Measurements from ENCODE around the gene JPT2. TPM values are rescaled to one million over a fixed set of nuclear protein-coding genes. Genes with fewer than 3 reads are reported as not detected.

The JPT2 gene
- total RNA-seq, 1 donor from 2014 or later: 108 TPM

GRCh38 chr16:1689853-1690252, 11.8 kb downstream of the JPT2 start:
- Histone ChIP-seq H3K4me3 (ENCODE audit: low read depth, low read length) (no peak overlapping the region), H3K27me3 (ENCODE audit: control insufficient read depth, insufficient read depth, low read length) (no peaks in the 10 kb centered on the region), H3K36me3 (ENCODE audit: control insufficient read depth, insufficient read depth, low read length) (peaks cover 13% of the 10 kb centered on the region)
- no peak for DNase-seq (ENCODE audit: low read depth)
- TF ChIP-seq CTCF (IDR thresholded peaks at IDR 0.05; ENCODE audit: insufficient read depth, low read length, poor library complexity, severe bottlenecking): no peak

GRCh38 chr16:1690810-1691209, 12.7 kb downstream of the JPT2 start:
- no peak for DNase-seq (ENCODE audit: low read depth)
- Histone ChIP-seq H3K4me3 (ENCODE audit: low read depth, low read length) (no peak overlapping the region), H3K27me3 (ENCODE audit: control insufficient read depth, insufficient read depth, low read length) (no peaks in the 10 kb centered on the region), H3K36me3 (ENCODE audit: control insufficient read depth, insufficient read depth, low read length) (peaks cover 13% of the 10 kb centered on the region)
- TF ChIP-seq CTCF (IDR thresholded peaks at IDR 0.05; ENCODE audit: insufficient read depth, low read length, poor library complexity, severe bottlenecking): no peak

- Histone ChIP-seq H3K36me3 (ENCODE audit: control insufficient read depth, insufficient read depth, low read length) (peaks cover 13% of the 10 kb centered on the region), H3K4me3 (ENCODE audit: low read depth, low read length) (no peak overlapping the region), H3K27me3 (ENCODE audit: control insufficient read depth, insufficient read depth, low read length) (no peaks in the 10 kb centered on the region)
- peak; percentile 26 for TF ChIP-seq CTCF (IDR thresholded peaks at IDR 0.05; ENCODE audit: insufficient read depth, low read length, poor library complexity, severe bottlenecking)
- DNase-seq (ENCODE audit: low read depth): no peak
Observed at GRCh38 chr16:1691276-1691675, 13.2 kb downstream of the JPT2 start.

GRCh38 chr16:1691956-1692355, 13.9 kb downstream of the JPT2 start:
- no peak overlapping the region for H3K4me3 ChIP-seq (ENCODE audit: low read depth, low read length)
- H3K36me3 ChIP-seq (ENCODE audit: control insufficient read depth, insufficient read depth, low read length): peaks cover 13% of the 10 kb centered on the region
- no peaks in the 10 kb centered on the region for H3K27me3 ChIP-seq (ENCODE audit: control insufficient read depth, insufficient read depth, low read length)
- DNase-seq (ENCODE audit: low read depth): peak; percentile 61
- TF ChIP-seq CTCF (IDR thresholded peaks at IDR 0.05; ENCODE audit: insufficient read depth, low read length, poor library complexity, severe bottlenecking): no peak

- Histone ChIP-seq H3K27me3 (ENCODE audit: control insufficient read depth, insufficient read depth, low read length) (no peaks in the 10 kb centered on the region), H3K36me3 (ENCODE audit: control insufficient read depth, insufficient read depth, low read length) (peaks cover 10% of the 10 kb centered on the region), H3K4me3 (ENCODE audit: low read depth, low read length) (no peak overlapping the region)
- TF ChIP-seq CTCF (IDR thresholded peaks at IDR 0.05; ENCODE audit: insufficient read depth, low read length, poor library complexity, severe bottlenecking): no peak
- DNase-seq (ENCODE audit: low read depth): no peak
Observed at GRCh38 chr16:1696863-1697262, 18.8 kb downstream of the JPT2 start.

GRCh38 chr16:1698680-1699079, 20.6 kb downstream of the JPT2 start:
- no peaks in the 10 kb centered on the region for H3K27me3 ChIP-seq (ENCODE audit: control insufficient read depth, insufficient read depth, low read length)
- no peak overlapping the region for H3K4me3 ChIP-seq (ENCODE audit: low read depth, low read length)
- peaks cover 3% of the 10 kb centered on the region for H3K36me3 ChIP-seq (ENCODE audit: control insufficient read depth, insufficient read depth, low read length)
- no peak for DNase-seq (ENCODE audit: low read depth)
- TF ChIP-seq CTCF (IDR thresholded peaks at IDR 0.05; ENCODE audit: insufficient read depth, low read length, poor library complexity, severe bottlenecking): no peak
